KOPT-K1 (cell line): ENCODE data around the gene THADA.

Experiments used
- H3K27ac ChIP-seq: fragments of 200-600 bp; sonication (generic); 2 replicates; pipeline ENCODE4 v1.5.1; 2016; ENCODE audit warnings: antibody characterized with exemption, mild to moderate bottlenecking, low read depth, low read length; ENCODE audit not compliant: poor library complexity, severe bottlenecking
- H3K36me3 ChIP-seq: fragments of 200-600 bp; sonication (generic); 2 replicates; pipeline ENCODE4 v1.5.1; 2017; ENCODE audit warnings: antibody characterized with exemption, mild to moderate bottlenecking, low read length, moderate library complexity; ENCODE audit not compliant: insufficient read depth
- H3K9me3 ChIP-seq: fragments of 200-600 bp; sonication (generic); 2 replicates; pipeline ENCODE4 v1.5.1; 2017; ENCODE audit warnings: antibody characterized with exemption, low read length, mild to moderate bottlenecking; ENCODE audit not compliant: insufficient read depth, poor library complexity, severe bottlenecking

THADA gene

GRCh38 chr2:43341959-43342757 lies 253.7 kb downstream of the THADA start:
- H3K36me3 ChIP-seq = peaks cover 35% of the 10 kb centered on the region; the same call in 1 of the 2 replicates
- no peak overlapping the region for H3K27ac ChIP-seq
- H3K9me3 ChIP-seq = no peaks in the 10 kb centered on the region

GRCh38 chr2:43340945-43341356 lies 254.9 kb downstream of the THADA start:
- no peak overlapping the region for H3K27ac ChIP-seq
- H3K36me3 ChIP-seq = peaks cover 35% of the 10 kb centered on the region; the same call in 1 of the 2 replicates
- H3K9me3 ChIP-seq = no peaks in the 10 kb centered on the region

GRCh38 chr2:43340066-43340465 lies 255.8 kb downstream of the THADA start:
- H3K36me3 ChIP-seq = peaks cover 35% of the 10 kb centered on the region; the same call in 1 of the 2 replicates
- H3K9me3 ChIP-seq = no peaks in the 10 kb centered on the region
- no peak overlapping the region for H3K27ac ChIP-seq

- H3K36me3 ChIP-seq = no peaks in the 10 kb centered on the region
- no peak overlapping the region for H3K27ac ChIP-seq
- no peaks in the 10 kb centered on the region for H3K9me3 ChIP-seq
Observed at GRCh38 chr2:43333656-43334144, 262.1 kb downstream of the THADA start.

GRCh38 chr2:43333101-43333655 lies 262.7 kb downstream of the THADA start:
- no peak overlapping the region for H3K27ac ChIP-seq
- H3K9me3 ChIP-seq = no peaks in the 10 kb centered on the region
- H3K36me3 ChIP-seq = no peaks in the 10 kb centered on the region

GRCh38 chr2:43332653-43333052 lies 263.2 kb downstream of the THADA start:
- Histone ChIP-seq H3K27ac (no peak overlapping the region), H3K9me3 (no peaks in the 10 kb centered on the region), H3K36me3 (no peaks in the 10 kb centered on the region)

- H3K36me3 ChIP-seq = no peaks in the 10 kb centered on the region
- H3K9me3 ChIP-seq = no peaks in the 10 kb centered on the region
- no peak overlapping the region for H3K27ac ChIP-seq
Observed at GRCh38 chr2:43331422-43331821, 264.4 kb downstream of the THADA start.

GRCh38 chr2:43329637-43330036 lies 266.2 kb downstream of the THADA start:
- no peak overlapping the region for H3K27ac ChIP-seq
- H3K9me3 ChIP-seq = no peaks in the 10 kb centered on the region

GRCh38 chr2:43328832-43329231 lies 267.0 kb downstream of the THADA start:
- Histone ChIP-seq H3K9me3 (no peaks in the 10 kb centered on the region), H3K27ac (no peak overlapping the region), H3K36me3 (no peaks in the 10 kb centered on the region)

More at GRCh38 chr2:43329637-43330036, 266.2 kb downstream of the THADA start:
- H3K36me3 ChIP-seq = no peaks in the 10 kb centered on the region

GRCh38 chr2:43328133-43328532 lies 267.7 kb downstream of the THADA start:
- Histone ChIP-seq H3K27ac (no peak overlapping the region), H3K9me3 (no peaks in the 10 kb centered on the region), H3K36me3 (no peaks in the 10 kb centered on the region)

GRCh38 chr2:43327119-43327518 lies 268.7 kb downstream of the THADA start:
- H3K27ac ChIP-seq = no peak overlapping the region
- H3K36me3 ChIP-seq = no peaks in the 10 kb centered on the region
- H3K9me3 ChIP-seq = no peaks in the 10 kb centered on the region

GRCh38 chr2:43326101-43326825 lies 269.6 kb downstream of the THADA start:
- no peak overlapping the region for H3K27ac ChIP-seq
- no peaks in the 10 kb centered on the region for H3K36me3 ChIP-seq
- H3K9me3 ChIP-seq = no peaks in the 10 kb centered on the region

- Histone ChIP-seq H3K36me3 (0 out of 2 replicates have a peak, but pooled peaks cover 4% of the 10 kb centered on the region), H3K9me3 (no peaks in the 10 kb centered on the region), H3K27ac (no peak overlapping the region)
Observed at GRCh38 chr2:43325107-43325811, 270.6 kb downstream of the THADA start.

- H3K27ac ChIP-seq = no peak overlapping the region
- peaks cover 11% of the 10 kb centered on the region for H3K36me3 ChIP-seq
- no peaks in the 10 kb centered on the region for H3K9me3 ChIP-seq
Observed at GRCh38 chr2:43324259-43325106, 271.4 kb downstream of the THADA start.
